Measurements from ENCODE around the gene SLC9A1.
A peak's percentile ranks its signal among the peaks of the same experiment; 100 is the strongest.

Gene SLC9A1

GRCh38 chr1:27101696-27102095 is 53.2 kb downstream of the SLC9A1 start:
- DNase-seq, result no peak

DNA sequence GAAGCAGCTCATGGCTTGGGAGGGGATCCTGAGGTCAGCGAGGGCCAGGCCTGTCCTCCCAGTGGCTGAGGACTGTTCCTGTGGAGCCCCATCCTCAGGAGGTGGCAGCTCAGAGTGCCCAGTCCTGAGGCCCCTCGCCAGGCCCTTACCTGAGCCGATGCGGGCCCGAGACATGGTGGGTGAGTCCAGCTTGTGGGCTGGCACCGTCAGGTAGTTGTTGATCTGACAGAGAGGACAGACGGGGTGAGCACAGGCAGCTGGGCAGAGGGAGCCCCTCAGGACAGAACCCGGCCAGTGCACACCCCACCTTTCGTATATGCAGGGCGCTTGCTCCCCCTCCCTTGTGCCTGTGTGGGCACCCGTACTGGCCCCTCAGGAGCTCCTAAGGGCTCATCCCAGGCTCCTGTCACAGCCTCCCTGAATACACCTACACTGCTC is 53.9 kb downstream of the SLC9A1 start:
- DNase-seq, result no peak

DNA sequence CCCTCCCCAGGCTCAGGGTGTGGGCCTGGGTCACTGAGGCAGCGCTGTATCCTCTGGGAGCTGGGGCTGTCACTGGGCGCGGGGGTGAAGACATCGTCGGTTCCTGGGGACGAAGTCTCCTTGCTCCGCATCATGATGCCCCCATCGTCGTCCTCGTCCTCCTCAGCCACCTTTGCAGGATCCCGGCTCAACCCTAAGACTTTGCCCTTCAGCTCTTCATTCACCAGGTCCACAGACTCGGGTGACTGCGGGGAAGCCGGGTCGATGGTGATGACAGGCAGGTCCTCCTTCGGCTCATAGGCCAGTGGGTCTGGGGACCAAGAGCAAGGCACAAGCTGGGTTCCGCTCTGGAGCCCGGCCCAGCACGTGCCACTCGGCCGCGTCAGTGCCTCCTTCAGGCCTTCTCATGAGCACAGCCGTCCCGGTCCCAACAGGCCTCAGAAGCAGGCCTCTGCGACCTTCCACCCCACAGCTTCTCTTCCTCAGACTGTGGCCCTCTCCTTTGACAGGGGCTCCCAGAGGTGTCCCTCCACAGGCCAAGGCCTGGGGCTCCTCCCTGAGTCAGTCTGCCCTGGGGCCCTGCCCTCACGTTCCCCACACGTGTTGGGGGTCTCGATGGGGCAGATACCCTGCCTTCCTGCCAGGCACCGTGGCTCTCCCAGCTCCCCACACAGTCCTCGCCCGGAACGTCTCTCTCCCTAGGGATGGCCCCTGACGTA is 54.4 kb downstream of the SLC9A1 start:
- DNase-seq, result no peak

DNA sequence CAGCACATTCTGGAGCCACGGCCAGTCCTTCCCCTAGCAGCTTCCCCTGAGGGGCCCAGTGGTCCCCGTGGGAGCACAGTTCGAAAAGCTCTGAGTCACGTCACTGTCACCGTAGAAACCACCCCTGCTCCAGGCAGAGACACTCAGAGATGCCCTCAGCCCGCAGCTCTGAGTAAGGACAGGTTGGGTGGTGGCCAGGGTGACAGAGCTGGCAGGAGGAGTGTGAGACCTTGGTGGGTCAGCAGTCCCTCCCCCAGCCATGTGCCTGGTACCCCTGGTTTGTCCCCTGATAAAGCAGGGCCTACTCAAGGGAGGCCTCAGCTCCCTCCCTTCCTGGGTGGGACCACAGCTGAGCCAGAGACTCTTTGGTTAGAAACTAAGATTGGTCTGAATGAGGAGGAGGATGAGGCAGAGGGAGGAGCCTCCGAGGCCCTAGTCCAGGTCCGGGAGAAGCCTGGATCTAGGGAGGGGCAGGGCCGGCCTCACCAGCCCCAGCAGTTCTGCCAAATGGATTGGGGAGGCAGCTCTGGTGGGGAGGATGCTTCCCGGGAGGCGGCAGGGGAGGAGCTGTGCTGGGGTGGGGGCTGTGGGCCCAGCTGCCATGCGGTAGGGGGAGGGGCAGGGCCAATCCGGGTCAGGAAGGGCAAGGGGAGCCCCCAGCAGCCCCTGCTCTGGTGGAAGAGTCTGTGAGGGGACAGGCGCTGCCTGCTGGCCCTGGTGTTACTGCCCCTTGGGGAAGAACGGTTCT is 55.2 kb downstream of the SLC9A1 start:
- DNase-seq, result no peak

GRCh38 chr1:27099135-27099586 is 55.8 kb downstream of the SLC9A1 start:
- DNase-seq, result no peak

- DNase-seq, result no peak
Observed at GRCh38 chr1:27098431-27099134, 56.3 kb downstream of the SLC9A1 start.

GRCh38 chr1:27097484-27097917 is 57.4 kb downstream of the SLC9A1 start:
- peak; percentile 68 for DNase-seq

DNA sequence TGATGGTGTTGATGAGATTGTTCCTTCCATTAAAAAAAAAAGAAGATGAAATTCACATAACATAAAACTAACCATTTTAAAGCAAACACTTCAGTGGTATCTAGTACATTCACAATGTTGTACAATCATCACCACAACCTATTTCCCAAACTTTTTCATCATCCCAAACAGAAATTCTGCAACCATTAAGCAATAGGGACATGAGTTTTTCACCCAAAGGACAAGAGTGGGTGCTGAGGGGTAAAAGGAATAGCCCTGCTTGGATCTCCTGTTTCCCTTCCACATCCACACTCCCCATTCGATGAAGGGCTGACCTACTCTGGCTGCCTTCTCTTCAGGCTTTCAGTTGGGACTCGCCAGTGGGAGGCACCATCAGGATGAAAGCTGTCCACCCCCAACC is 59.3 kb downstream of the SLC9A1 start:
- DNase-seq, result no peak

- DNase-seq, result no peak
Observed at GRCh38 chr1:27092888-27093287, 62.0 kb downstream of the SLC9A1 start.

DNA sequence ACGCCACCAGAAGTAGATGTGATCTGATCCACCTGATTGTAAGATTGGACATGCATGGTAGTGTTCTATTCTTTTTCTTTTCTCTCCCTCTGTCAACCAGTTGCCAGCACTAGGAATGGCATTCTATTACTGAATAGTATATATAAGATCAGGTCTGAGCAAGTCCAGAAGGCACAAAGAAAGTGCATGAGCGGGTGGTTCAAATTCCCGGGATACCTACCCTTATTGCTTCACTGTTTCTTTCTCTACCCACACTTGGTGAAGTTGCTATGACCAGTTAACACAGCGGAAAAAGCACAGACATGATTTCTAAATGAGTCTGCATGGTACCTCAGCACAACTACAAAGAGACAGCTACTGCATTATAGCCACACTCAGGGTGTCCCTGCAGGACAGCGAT is 64.0 kb downstream of the SLC9A1 start:
- DNase-seq, result no peak

DNA sequence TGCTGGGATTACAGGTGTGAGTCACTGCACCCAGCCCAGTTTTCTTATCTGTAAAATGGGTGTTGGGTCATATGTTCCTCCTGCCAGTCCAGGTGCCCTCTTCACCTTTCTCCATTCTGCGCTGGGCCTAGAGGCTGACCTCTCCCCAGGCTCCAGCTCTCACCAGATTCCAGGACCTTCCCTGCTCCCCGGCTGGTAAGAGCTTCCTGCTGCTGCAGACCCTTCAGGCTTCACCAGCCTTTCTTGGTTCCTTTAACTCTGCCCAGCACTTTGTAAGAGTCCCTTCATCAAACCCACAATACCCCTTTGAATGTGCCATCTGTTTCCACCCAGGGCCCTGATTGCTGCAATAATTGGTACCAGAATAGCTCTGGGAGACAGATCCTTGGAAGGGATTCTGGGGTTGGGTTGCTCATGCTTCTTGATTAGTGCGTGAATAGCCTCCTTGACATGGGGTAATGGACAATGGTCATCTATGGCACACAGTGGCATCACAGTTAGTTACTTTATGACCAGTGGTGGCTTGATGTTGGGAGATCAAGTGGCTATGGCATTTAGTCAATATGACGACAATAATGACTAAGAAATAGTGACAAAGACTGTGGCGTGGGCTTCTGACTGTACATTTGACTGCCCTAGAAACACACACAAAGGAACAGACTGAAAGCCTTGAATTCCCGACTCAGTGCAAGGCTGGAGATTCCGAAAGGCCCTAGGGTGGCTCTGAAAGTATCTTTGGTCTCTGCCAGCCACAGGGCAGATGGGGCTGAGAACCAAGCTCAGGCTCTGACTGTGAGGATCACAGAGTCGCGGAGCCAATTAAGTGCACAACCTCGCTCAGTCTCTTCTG is 67.3 kb downstream of the SLC9A1 start:
- DNase-seq, result no peak

GRCh38 chr1:27086628-27087027 is 68.3 kb downstream of the SLC9A1 start:
- DNase-seq, result no peak

- DNase-seq, result no peak
Observed at GRCh38 chr1:27086026-27086425, 68.9 kb downstream of the SLC9A1 start.

DNA sequence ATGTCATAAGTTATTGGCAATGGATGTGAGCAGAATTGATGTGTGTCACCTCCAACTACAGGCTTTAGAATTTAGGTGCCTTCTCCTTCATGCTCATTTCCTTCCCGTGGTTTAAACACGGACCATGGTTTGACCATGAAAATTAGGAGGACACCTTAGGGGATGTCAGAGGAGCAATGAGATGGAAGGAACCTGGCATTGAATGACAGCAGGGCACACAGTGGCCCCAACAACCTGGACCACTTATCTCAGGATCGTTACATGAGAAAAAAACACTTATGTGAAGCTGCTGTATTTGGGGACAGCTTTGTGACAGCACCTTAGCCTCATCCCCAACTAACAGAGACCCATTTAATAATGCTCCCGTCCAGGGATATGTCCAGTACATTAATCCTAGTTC is 70.8 kb downstream of the SLC9A1 start:
- no peak for DNase-seq

GRCh38 chr1:27077968-27078367 is 77.0 kb downstream of the SLC9A1 start:
- no peak for DNase-seq

- DNase-seq, result no peak
Observed at GRCh38 chr1:27076803-27077202, 78.1 kb downstream of the SLC9A1 start.

DNA sequence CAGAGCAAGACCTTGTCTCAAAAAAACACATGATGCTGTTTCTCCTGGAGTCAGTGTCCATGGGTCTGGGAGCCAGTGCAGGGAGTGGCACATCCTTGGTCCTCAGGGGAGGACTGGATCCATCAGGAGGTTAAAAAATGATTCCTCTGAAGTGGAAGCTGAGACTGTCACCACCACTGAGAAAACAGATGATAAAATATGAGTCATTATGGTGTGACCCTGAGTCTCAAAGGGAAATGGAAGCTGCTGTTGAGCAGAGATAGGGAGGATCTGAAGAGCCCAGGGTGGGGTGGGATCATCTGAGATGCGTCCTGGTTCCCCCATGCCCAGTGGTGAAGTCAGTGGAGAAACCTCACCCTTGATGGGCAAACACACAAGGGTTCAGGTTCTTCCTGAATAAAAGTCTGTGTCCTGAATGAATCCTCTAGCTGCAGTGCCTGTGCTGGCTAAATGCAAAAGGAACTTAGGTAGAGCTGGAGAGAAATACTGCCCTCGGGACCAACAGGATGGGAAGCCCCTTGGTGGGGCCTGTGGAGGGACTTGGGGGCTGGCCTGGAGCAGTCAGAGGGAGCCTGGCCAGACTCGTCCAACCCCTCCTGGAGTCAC is 80.6 kb downstream of the SLC9A1 start:
- DNase-seq, result no peak

GRCh38 chr1:27071049-27071416 is 83.9 kb downstream of the SLC9A1 start:
- DNase-seq, result no peak

- no peak for DNase-seq
Observed at GRCh38 chr1:27070390-27071048, 84.4 kb downstream of the SLC9A1 start.

- no peak for DNase-seq
Observed at GRCh38 chr1:27068922-27069321, 86.0 kb downstream of the SLC9A1 start.

GRCh38 chr1:27065999-27066630 is 88.8 kb downstream of the SLC9A1 start:
- DNase-seq, result no peak

Data from stimulated activated CD4-positive, alpha-beta T cell treated with anti-CD3 and anti-CD28 coated beads, Interleukin-12 subunit alpha, Interleukin-12 subunit beta, amount 100 ng/mL, for 4 hours (primary cell).